GM12878 (cell line): ENCODE results near the gene GNGT1. TPM values are rescaled to one million over a fixed set of nuclear protein-coding genes. Genes with fewer than 3 reads are reported as not detected.

Experiments used
- ATAC-seq: fragments of 200-7000 bp; cut with Tn5 transposase; 3 replicates; pipeline ENCODE4 v1.9.1; 2020; ENCODE audit warnings: mild to moderate bottlenecking, moderate library complexity
- BruUV-seq: library from RNA; stranded (reverse); fragments of 400-500 nt; replicated peaks from 2 replicates; lab custom pipeline; 2021; lab: Mats Ljungman, UMichigan
- CTCF ChIA-PET: fragments of 300-600 bp; sonication (Branson Sonifier 250); formaldehyde crosslinking; extraction: SDS; loops from one replicate; lab custom pipeline; 2021; ENCODE audit warnings: inconsistent platforms; lab: Yijun Ruan, JAX
- POLR2A ChIA-PET: fragments of 350-600 bp; formaldehyde crosslinking; extraction: SDS; loops from one replicate; lab custom pipeline; 2021; ENCODE audit warnings: inconsistent platforms; lab: Charles Lee
- RAD21 ChIA-PET: fragments of 300-600 bp; sonication (Branson Sonifier 250); formaldehyde crosslinking; loops from one replicate; lab custom pipeline; 2023; ENCODE audit warnings: antibody characterized with exemption; ENCODE audit not compliant: unreplicated experiment; lab: Charles Lee
- SMC1A ChIA-PET: fragments of 300-600 bp; sonication (Branson Sonifier 250); formaldehyde crosslinking; loops from one replicate; lab custom pipeline; 2023; ENCODE audit not compliant: unreplicated experiment, uncharacterized antibody; lab: Charles Lee
- DNase-seq: peaks from one replicate; pipeline ENCODE4 v3.0.0-alpha.2; 2011; ENCODE audit warnings: low read depth, low spot score
- FAIRE-seq: peaks from 3 replicates; lab custom pipeline; 2011; peaks lifted over from hg19 to GRCh38; lab: Jason Lieb, UNC
- H2AFZ ChIP-seq: 2 replicates; pipeline ENCODE4 v1.6.0; 2011; ENCODE audit warnings: low read depth, low read length, control low read depth; ENCODE audit not compliant: control insufficient read depth
- H3K27ac ChIP-seq: 2 replicates; pipeline ENCODE4 v1.5.1; 2011; ENCODE audit warnings: control low read depth; ENCODE audit not compliant: control insufficient read depth, insufficient read depth
- H3K27me3 ChIP-seq, 2 experiments: replicated peaks in 1 of 2; 2 replicates each; pipeline versions ENCODE4 v1.6.0 to v1.6.1; 2011; ENCODE audit warnings: low read length in 1 of 2; ENCODE audit not compliant: control insufficient read depth in 2 of 2, insufficient read depth in 2 of 2
- H3K36me3 ChIP-seq, 2 experiments: 2 replicates each; pipeline ENCODE4 v1.5.1; 2011; ENCODE audit warnings: low read length in 1 of 2; ENCODE audit not compliant: control insufficient read depth in 2 of 2, insufficient read depth in 2 of 2
- H3K4me1 ChIP-seq: 2 replicates; pipeline ENCODE4 v1.6.1; 2011; ENCODE audit warnings: mild to moderate bottlenecking, low read length, moderate library complexity, mixed read lengths; ENCODE audit not compliant: control insufficient read depth, insufficient read depth
- H3K4me2 ChIP-seq: 2 replicates; pipeline ENCODE4 v1.6.0; 2011; ENCODE audit warnings: control low read depth; ENCODE audit not compliant: control insufficient read depth, insufficient read depth
- H3K4me3 ChIP-seq: fragments of 200-600 bp; sonication (generic); 2 replicates; pipeline ENCODE4 v1.5.1; 2016
- H3K79me2 ChIP-seq: 2 replicates; pipeline ENCODE4 v1.6.0; 2011; ENCODE audit warnings: low read length; ENCODE audit not compliant: control insufficient read depth, insufficient read depth
- H3K9ac ChIP-seq: 2 replicates; pipeline ENCODE4 v1.8.0; 2011; ENCODE audit warnings: low read length, control low read depth, mixed read lengths; ENCODE audit not compliant: control insufficient read depth, insufficient read depth
- H3K9me3 ChIP-seq: replicated peaks from 3 replicates; pipeline ENCODE4 v1.5.1; 2011; ENCODE audit warnings: mild to moderate bottlenecking, low read length; ENCODE audit not compliant: control insufficient read depth, insufficient read depth
- H4K20me1 ChIP-seq: 2 replicates; pipeline ENCODE4 v1.6.0; 2011; ENCODE audit not compliant: control insufficient read depth, insufficient read depth
- ATF7 ChIP-seq: fragments of 450-650 bp; IDR thresholded peaks from 2 replicates; pipeline ENCODE4 v1.6.1; 2016; ENCODE audit warnings: low read depth, mild to moderate bottlenecking
- BCL3 ChIP-seq: IDR thresholded peaks from 2 replicates; pipeline ENCODE4 v1.6.1; 2011; ENCODE audit warnings: borderline replicate concordance, low read depth, mild to moderate bottlenecking, moderate library complexity, low read length; ENCODE audit not compliant: insufficient read depth, poor library complexity, severe bottlenecking
- ESRRA ChIP-seq: IDR thresholded peaks from 2 replicates; pipeline ENCODE4 v1.6.1; 2012; ENCODE audit warnings: mild to moderate bottlenecking, low read length, improper control_type of control experiment
- ETV6 ChIP-seq, 2 experiments: fragments of 450-650 bp in 1 of 2; IDR thresholded peaks in 1 of 2; conservative IDR thresholded peaks in 1 of 2; 2 replicates each; pipeline ENCODE4 v1.6.1; 2014; ENCODE audit warnings: antibody characterized with exemption in 1 of 2, borderline replicate concordance in 1 of 2, low read depth in 1 of 2, mild to moderate bottlenecking in 1 of 2, moderate library complexity in 1 of 2
- HCFC1 ChIP-seq: fragments of 150-350 bp; IDR thresholded peaks from 2 replicates; pipeline ENCODE4 v1.6.1; 2014; ENCODE audit warnings: low read length
- NBN ChIP-seq: fragments of 450-650 bp; IDR thresholded peaks from 2 replicates; pipeline ENCODE4 v1.6.1; 2016
- NFXL1 ChIP-seq: fragments of 450-650 bp; IDR thresholded peaks from 2 replicates; pipeline ENCODE4 v1.6.1; 2017; ENCODE audit warnings: antibody characterized with exemption, mild to moderate bottlenecking, borderline replicate concordance
- NR2C1 ChIP-seq: fragments of 450-650 bp; IDR thresholded peaks from 2 replicates; pipeline ENCODE4 v1.6.1; 2017; ENCODE audit warnings: antibody characterized with exemption, mild to moderate bottlenecking, moderate library complexity
- RELA ChIP-seq: fragments of 450-650 bp; IDR thresholded peaks from 2 replicates; pipeline ENCODE4 v1.8.0; 2014; ENCODE audit warnings: borderline replicate concordance; ENCODE audit not compliant: partially characterized antibody
- RFX5 ChIP-seq: IDR thresholded peaks from 2 replicates; pipeline ENCODE4 v1.6.1; 2011; ENCODE audit warnings: low read depth, low read length, improper control_type of control experiment
- SIN3A ChIP-seq: IDR thresholded peaks from 2 replicates; pipeline ENCODE4 v1.6.1; 2012; ENCODE audit warnings: low read depth, low read length, improper control_type of control experiment
- SIX5 ChIP-seq: IDR thresholded peaks from 2 replicates; pipeline ENCODE4 v1.6.1; 2011; ENCODE audit warnings: mild to moderate bottlenecking, low read depth, low read length, moderate library complexity; ENCODE audit not compliant: severe bottlenecking
- SPI1 ChIP-seq: IDR thresholded peaks from 2 replicates; pipeline ENCODE4 v1.6.1; 2011; ENCODE audit warnings: low read depth, mild to moderate bottlenecking, low read length, moderate library complexity, borderline replicate concordance; ENCODE audit not compliant: insufficient read depth
- ZNF274 ChIP-seq: IDR thresholded peaks from one replicate; pipeline ENCODE4 v1.8.0; 2011; ENCODE audit not compliant: insufficient read length, insufficient read depth
- ZNF622 ChIP-seq: fragments of 450-650 bp; IDR thresholded peaks from 2 replicates; pipeline ENCODE4 v1.6.1; 2017; ENCODE audit warnings: mild to moderate bottlenecking, inconsistent platforms
- WGBS: methylation state at CpG from one replicate; pipeline ENCODE4 v1.1.6; 2016; ENCODE audit warnings: low lambda C conversion rate; ENCODE audit not compliant: insufficient replicate concordance, insufficient coverage; ENCODE audit errors: missing lambda C conversion rate; 5-methylcytosine and 5-hydroxymethylcytosine counted together
- in situ Hi-C: fragments of 300-500 bp; cut with MboI; formaldehyde crosslinking; loops from 9 replicates; pipeline ENCODE4 v1.14.3; 2018; ENCODE audit warnings: mixed read lengths
- intact Hi-C: fragments of 100-400 bp; cut with micrococcal nuclease; formaldehyde crosslinking; loops from one replicate; pipeline ENCODE4 v1.14.2; 2022; ENCODE audit not compliant: unreplicated experiment
- polyA plus RNA-seq, 11 experiments: library from polyadenylated mRNA; depleted of rRNA in 4 of 11; unstranded in 6 of 11; stranded (reverse) in 5 of 11; fragments of >200 nt; fragmentation: Nextera tagmentation in 4 of 11; fragmentation: Illumina TruSeq in 1 of 11; extraction: Ambion mirVana in 4 of 11; extraction: Trizol in 1 of 11; gene quantifications; 1 replicate in 1 of 11; 2 replicates in 10 of 11; pipeline versions ENCODE4 v1.2.1 to v1.2.3, GENCODE V29; 2011 to 2016; ENCODE audit warnings: inconsistent platforms in 2 of 11, missing spikeins in 2 of 11, low read depth in 1 of 11
- total RNA-seq, 4 experiments: library from RNA; depleted of rRNA in 3 of 4; stranded (reverse); fragments of >200 nt in 3 of 4; fragmentation: Illumina TruSeq in 1 of 4; extraction: Trizol in 1 of 4; gene quantifications; 2 replicates each; pipeline versions ENCODE4 v1.2.1 to v1.2.3, GENCODE V29; 2013 to 2021

GNGT1 gene
- total and polyA plus RNA-seq, 10 of the 15 experiments (the other 5 are each of a cell fraction or from before 2014, with no cell fraction given): not detected

- no peak overlapping the region for H3K4me3 ChIP-seq
- no peaks in the 10 kb centered on the region for H3K9me3 ChIP-seq
- TF ChIP-seq RELA: no peak
- peaks cover 0 to 3% of the 10 kb centered on the region in 2 experiments; a peak in 2 of 4 replicates for H3K27me3 ChIP-seq
- no peak for ATAC-seq
- CTCF ChIA-PET: interaction anchor here (0.5 to 2.2 kb wide), 4 partner anchors 13 to 237 kb away, joined by 3 to 9 read pairs (median 5); no protein-coding TSS in a partner anchor
- no peak overlapping the region for H2AFZ ChIP-seq
- POLR2A ChIA-PET: no interaction called here
- BruUV-seq: no TSS peak
- intact Hi-C loops (no loop called here), in situ Hi-C loops (no loop called here)
- no peaks in the 10 kb centered on the region for H4K20me1 ChIP-seq
- no peak for DNase-seq
- H3K36me3 ChIP-seq: no peaks in the 10 kb centered on the region
- H3K79me2 ChIP-seq: no peaks in the 10 kb centered on the region
- no peak for FAIRE-seq
- 66% methylated on average over 4 of the region's 4 CpGs for WGBS
- H3K4me1 ChIP-seq: no peaks in the 10 kb centered on the region
- H3K4me2 ChIP-seq: no peak overlapping the region
- SMC1A ChIA-PET: interaction anchor here (0.7 to 4.4 kb wide), 8 partner anchors 9 to 280 kb away, joined by 3 to 19 read pairs (median 3); partner anchors contain the start of gene GNGT1
- no peak overlapping the region for H3K9ac ChIP-seq
- no peak overlapping the region for H3K27ac ChIP-seq
- RAD21 ChIA-PET: interaction anchor here (0.9 to 1.3 kb wide), 3 partner anchors 9 to 191 kb away, joined by 3 to 4 read pairs (median 3); no protein-coding TSS in a partner anchor
Observed at GRCh38 chr7:93895859-93896600, 10.3 kb upstream of the GNGT1 start.

- Histone ChIP-seq H2AFZ (no peak overlapping the region), H3K27ac (no peak overlapping the region), H3K9me3 (no peaks in the 10 kb centered on the region), H3K27me3 (no peaks in the 10 kb centered on the region; a peak in 2 of 4 replicates), H3K36me3 (no peaks in the 10 kb centered on the region), H3K79me2 (no peaks in the 10 kb centered on the region), H4K20me1 (no peaks in the 10 kb centered on the region), H3K4me3 (no peak overlapping the region), H3K4me1 (no peaks in the 10 kb centered on the region), H3K9ac (no peak overlapping the region), H3K4me2 (no peak overlapping the region)
- FAIRE-seq (no peak), DNase-seq (no peak), ATAC-seq (no peak)
- WGBS: 39% methylated on average over 2 of the region's 2 CpGs
- POLR2A ChIA-PET: no interaction called here
- SMC1A ChIA-PET: interaction anchor here (4.4 kb wide), 1 partner anchor 12 kb away, joined by 19 read pairs; no protein-coding TSS in a partner anchor
- in situ Hi-C loops: no loop called here
- TF ChIP-seq ZNF622 (no peak), NBN (no peak), SPI1 (no peak), SIX5 (no peak), BCL3 (no peak), ZNF274 (no peak), SIN3A (no peak), NR2C1 (no peak), HCFC1 (no peak), ESRRA (no peak), ETV6 (conservative IDR thresholded peaks at IDR 0.05 in 1 of 2, IDR thresholded peaks at IDR 0.05 in 1 of 2; ENCODE audit: borderline replicate concordance in 1 of 2, low read depth in 1 of 2) (no peak), RFX5 (no peak), NFXL1 (no peak), ATF7 (no peak)
- BruUV-seq: no TSS peak
- intact Hi-C loops: no loop called here
- RAD21 ChIA-PET: interaction anchor here (1.5 kb wide), 1 partner anchor 158 kb away, joined by 3 read pairs; no protein-coding TSS in a partner anchor
- CTCF ChIA-PET: interaction anchor here (1.3 to 7.1 kb wide), 4 partner anchors 9 to 190 kb away, joined by 4 to 172 read pairs (median 6); no protein-coding TSS in a partner anchor
Observed at GRCh38 chr7:93897680-93898079, 8.7 kb upstream of the GNGT1 start.
